Muscle layer of colon (tissue), 2 donors: ENCODE results near the gene FMN1.

Experiments used
- H3K27ac ChIP-seq: one replicate; pipeline ENCODE4 v1.7.0; 2013; ENCODE audit warnings: low read depth, mild to moderate bottlenecking, low read length, moderate library complexity
- H3K27me3 ChIP-seq, 2 donors: one replicate each; pipeline ENCODE4 v1.7.0; 2013; ENCODE audit warnings: low read length in 2 of 2, mild to moderate bottlenecking in 2 of 2; ENCODE audit not compliant: insufficient read depth in 2 of 2, control insufficient read depth in 1 of 2
- H3K36me3 ChIP-seq: one replicate; pipeline ENCODE4 v1.7.0; 2013; ENCODE audit warnings: mild to moderate bottlenecking, low read length; ENCODE audit not compliant: insufficient read depth
- H3K4me1 ChIP-seq: one replicate; pipeline ENCODE4 v1.7.0; 2013; ENCODE audit warnings: mild to moderate bottlenecking, low read length; ENCODE audit not compliant: insufficient read depth
- H3K4me3 ChIP-seq, 2 donors: one replicate each; pipeline ENCODE4 v1.7.0; 2013; ENCODE audit warnings: low read length in 2 of 2, low read depth in 1 of 2, mild to moderate bottlenecking in 1 of 2, moderate library complexity in 1 of 2
- H3K9ac ChIP-seq: one replicate; pipeline ENCODE4 v1.7.0; 2013; ENCODE audit warnings: low read length
- H3K9me3 ChIP-seq: one replicate; pipeline ENCODE4 v1.7.0; 2013; ENCODE audit warnings: mild to moderate bottlenecking, low read length
- donor health status: abdominal sarcoma.
- donor health status: Adenocarcinoma of cecum.

FMN1 gene

GRCh38 chr15:32763295-32763694 lies 431.2 kb downstream of the FMN1 start:
- H3K36me3 ChIP-seq: no peaks in the 10 kb centered on the region
- H3K4me3 ChIP-seq: no peak overlapping the region
- H3K9ac ChIP-seq: no peak overlapping the region
- no peaks in the 10 kb centered on the region for H3K4me1 ChIP-seq
- H3K9me3 ChIP-seq: no peaks in the 10 kb centered on the region
- no peaks in the 10 kb centered on the region for H3K27me3 ChIP-seq
- no peak overlapping the region for H3K27ac ChIP-seq

- Histone ChIP-seq H3K36me3 (no peaks in the 10 kb centered on the region), H3K27ac (no peak overlapping the region), H3K9me3 (no peaks in the 10 kb centered on the region), H3K9ac (no peak overlapping the region), H3K27me3 (no peaks in the 10 kb centered on the region), H3K4me3 (no peak overlapping the region), H3K4me1 (no peaks in the 10 kb centered on the region)
Observed at GRCh38 chr15:32757426-32757825, 437.1 kb downstream of the FMN1 start.

GRCh38 chr15:32750979-32751378 lies 443.5 kb downstream of the FMN1 start:
- Histone ChIP-seq H3K27me3 (no peaks in the 10 kb centered on the region), H3K4me3 (no peak overlapping the region), H3K9ac (no peak overlapping the region), H3K27ac (no peak overlapping the region), H3K4me1 (no peaks in the 10 kb centered on the region), H3K9me3 (no peaks in the 10 kb centered on the region), H3K36me3 (no peaks in the 10 kb centered on the region)

- H3K9me3 ChIP-seq: no peaks in the 10 kb centered on the region
- no peaks in the 10 kb centered on the region for H3K36me3 ChIP-seq
- H3K27ac ChIP-seq: no peak overlapping the region
- H3K27me3 ChIP-seq: no peaks in the 10 kb centered on the region
- no peak overlapping the region for H3K4me3 ChIP-seq
- H3K9ac ChIP-seq: no peak overlapping the region
- H3K4me1 ChIP-seq: no peaks in the 10 kb centered on the region
Observed at GRCh38 chr15:32747921-32748342, 446.6 kb downstream of the FMN1 start.

GRCh38 chr15:32746116-32746857 lies 448.2 kb downstream of the FMN1 start:
- Histone ChIP-seq H3K4me1 (no peaks in the 10 kb centered on the region), H3K4me3 (no peak overlapping the region), H3K36me3 (no peaks in the 10 kb centered on the region), H3K9ac (no peak overlapping the region), H3K9me3 (no peaks in the 10 kb centered on the region), H3K27ac (no peak overlapping the region), H3K27me3 (no peaks in the 10 kb centered on the region)

- no peaks in the 10 kb centered on the region for H3K27me3 ChIP-seq
- H3K36me3 ChIP-seq: no peaks in the 10 kb centered on the region
- H3K9me3 ChIP-seq: peaks cover 16% of the 10 kb centered on the region
- H3K9ac ChIP-seq: no peak overlapping the region
- no peaks in the 10 kb centered on the region for H3K4me1 ChIP-seq
- H3K27ac ChIP-seq: no peak overlapping the region
- H3K4me3 ChIP-seq: no peak overlapping the region
Observed at GRCh38 chr15:32743411-32744140, 450.9 kb downstream of the FMN1 start.

- H3K27me3 ChIP-seq: no peaks in the 10 kb centered on the region
- no peaks in the 10 kb centered on the region for H3K36me3 ChIP-seq
- no peak overlapping the region for H3K9ac ChIP-seq
- no peak overlapping the region for H3K27ac ChIP-seq
- H3K4me3 ChIP-seq: no peak overlapping the region
- no peaks in the 10 kb centered on the region for H3K4me1 ChIP-seq
- H3K9me3 ChIP-seq: peaks cover 16% of the 10 kb centered on the region
Observed at GRCh38 chr15:32739522-32740063, 454.9 kb downstream of the FMN1 start.

GRCh38 chr15:32738666-32739065 lies 455.8 kb downstream of the FMN1 start:
- no peaks in the 10 kb centered on the region for H3K4me1 ChIP-seq
- no peaks in the 10 kb centered on the region for H3K36me3 ChIP-seq
- no peak overlapping the region for H3K4me3 ChIP-seq
- H3K9me3 ChIP-seq: peaks cover 16% of the 10 kb centered on the region
- H3K9ac ChIP-seq: no peak overlapping the region
- no peak overlapping the region for H3K27ac ChIP-seq
- no peaks in the 10 kb centered on the region for H3K27me3 ChIP-seq

GRCh38 chr15:32737304-32737703 lies 457.2 kb downstream of the FMN1 start:
- Histone ChIP-seq H3K4me3 (no peak overlapping the region), H3K9ac (no peak overlapping the region), H3K9me3 (peaks cover 16% of the 10 kb centered on the region), H3K4me1 (no peaks in the 10 kb centered on the region), H3K36me3 (no peaks in the 10 kb centered on the region), H3K27ac (no peak overlapping the region), H3K27me3 (no peaks in the 10 kb centered on the region)

GRCh38 chr15:32736701-32737061 lies 457.8 kb downstream of the FMN1 start:
- Histone ChIP-seq H3K27ac (no peak overlapping the region), H3K4me3 (no peak overlapping the region), H3K36me3 (no peaks in the 10 kb centered on the region), H3K27me3 (no peaks in the 10 kb centered on the region), H3K9me3 (peaks cover 16% of the 10 kb centered on the region), H3K9ac (no peak overlapping the region), H3K4me1 (no peaks in the 10 kb centered on the region)

GRCh38 chr15:32735989-32736700 lies 458.4 kb downstream of the FMN1 start:
- Histone ChIP-seq H3K9me3 (peaks cover 16% of the 10 kb centered on the region), H3K4me3 (no peak overlapping the region), H3K9ac (no peak overlapping the region), H3K27ac (no peak overlapping the region), H3K27me3 (no peaks in the 10 kb centered on the region), H3K36me3 (no peaks in the 10 kb centered on the region), H3K4me1 (no peaks in the 10 kb centered on the region)
